IPS DF 6.9 (cell line): ENCODE data around the gene IPP.
A peak's percentile ranks its signal among the peaks of the same experiment; 100 is the strongest.
"Not testable (repeated sequence)": the region's sequence is repeated elsewhere in the genome, so short reads cannot be mapped to it uniquely, and the experiment has no call there.

Experiments used
- DNase-seq: peaks from one replicate; pipeline ENCODE4 v3.0.0-alpha.2; 2013; ENCODE audit warnings: low read depth, low spot score
- H3K27ac ChIP-seq: one replicate; pipeline ENCODE4 v1.5.1; 2013; ENCODE audit warnings: low read length, control low read depth
- H3K27me3 ChIP-seq: 2 replicates; pipeline ENCODE4 v1.6.1; 2013; ENCODE audit warnings: mild to moderate bottlenecking, low read length; ENCODE audit not compliant: control insufficient read depth, insufficient read depth
- H3K36me3 ChIP-seq: 2 replicates; pipeline ENCODE4 v1.6.1; 2013; ENCODE audit warnings: low read length; ENCODE audit not compliant: control insufficient read depth, insufficient read depth
- H3K4me1 ChIP-seq: 2 replicates; pipeline ENCODE4 v1.6.1; 2013; ENCODE audit warnings: low read length; ENCODE audit not compliant: control insufficient read depth, insufficient read depth
- H3K4me3 ChIP-seq: 2 replicates; pipeline ENCODE4 v1.5.1; 2013; ENCODE audit warnings: mild to moderate bottlenecking, low read length
- H3K9me3 ChIP-seq: 2 replicates; pipeline ENCODE4 v1.6.1; 2013; ENCODE audit warnings: low read length, inconsistent platforms; ENCODE audit not compliant: control insufficient read depth, insufficient read depth
- WGBS: extraction: QIAGEN DNeasy Blood & Tissue Kit; methylation state at CpG from one replicate; pipeline ENCODE4 v1.1.7; 2013; ENCODE audit warnings: mixed read lengths, missing lambda C conversion rate; ENCODE audit not compliant: insufficient read length, insufficient coverage; 5-methylcytosine and 5-hydroxymethylcytosine counted together

IPP gene

GRCh38 chr1:45717386-45717785 is 33.1 kb downstream of the IPP start:
- H3K36me3 ChIP-seq, DNase-seq, H3K27ac ChIP-seq, H3K4me1 ChIP-seq, H3K4me3 ChIP-seq, H3K27me3 ChIP-seq, H3K9me3 ChIP-seq: not testable (repeated sequence)
- WGBS, result no CpG with 5 or more reads among the region's 8 CpGs

- H3K9me3 ChIP-seq, result no peaks in the 10 kb centered on the region
- no peak overlapping the region for H3K27ac ChIP-seq
- no peak overlapping the region for H3K4me3 ChIP-seq
- H3K4me1 ChIP-seq, result no peaks in the 10 kb centered on the region
- no peaks in the 10 kb centered on the region for H3K27me3 ChIP-seq
- WGBS, result no CpG with 5 or more reads among the region's 3 CpGs
- no peaks in the 10 kb centered on the region for H3K36me3 ChIP-seq
- no peak for DNase-seq
Measured at GRCh38 chr1:45716700-45717099, 33.8 kb downstream of the IPP start.

- Histone ChIP-seq H3K9me3 (no peaks in the 10 kb centered on the region), H3K27me3 (no peaks in the 10 kb centered on the region), H3K36me3 (no peaks in the 10 kb centered on the region), H3K4me1 (no peaks in the 10 kb centered on the region), H3K4me3 (no peak overlapping the region), H3K27ac (no peak overlapping the region)
- DNase-seq, result no peak
- WGBS, result no CpG with 5 or more reads among the region's 3 CpGs
Measured at GRCh38 chr1:45713711-45714110, 36.7 kb downstream of the IPP start.

- Histone ChIP-seq H3K4me3 (no peak overlapping the region), H3K27ac (no peak overlapping the region), H3K36me3 (no peaks in the 10 kb centered on the region), H3K27me3 (no peaks in the 10 kb centered on the region), H3K9me3 (no peaks in the 10 kb centered on the region), H3K4me1 (no peaks in the 10 kb centered on the region)
- no CpG with 5 or more reads among the region's 1 CpG for WGBS
- no peak for DNase-seq
Measured at GRCh38 chr1:45704637-45705036, 45.8 kb downstream of the IPP start.

- no CpG with 5 or more reads among the region's 7 CpGs for WGBS
- H3K36me3 ChIP-seq, result peaks cover 4% of the 10 kb centered on the region; the same call in 1 of the 2 replicates
Measured at GRCh38 chr1:45694823-45695222, 55.6 kb downstream of the IPP start.

GRCh38 chr1:45693811-45694210 is 56.6 kb downstream of the IPP start:
- H3K27me3 ChIP-seq, H3K9me3 ChIP-seq, DNase-seq, H3K4me1 ChIP-seq, H3K27ac ChIP-seq, H3K36me3 ChIP-seq, H3K4me3 ChIP-seq: not testable (repeated sequence)
- WGBS, result no CpG with 5 or more reads among the region's 8 CpGs

More at GRCh38 chr1:45694823-45695222, 55.6 kb downstream of the IPP start:
- no peaks in the 10 kb centered on the region for H3K4me1 ChIP-seq
- no peaks in the 10 kb centered on the region for H3K9me3 ChIP-seq
- H3K27me3 ChIP-seq, result no peaks in the 10 kb centered on the region
- no peak for DNase-seq
- H3K27ac ChIP-seq, result no peak overlapping the region
- H3K4me3 ChIP-seq, result no peak overlapping the region

- WGBS, result no CpG with 5 or more reads among the region's 24 CpGs
Measured at GRCh38 chr1:45687754-45688740, 62.4 kb downstream of the IPP start, which contains the start of gene TMEM69. Gene TMEM69, plus strand, starts transcription at chr1:45688181. Its CDS starts 2,888 bp downstream, at chr1:45691069.

GRCh38 chr1:45687014-45687753 is 63.3 kb downstream of the IPP start:
- DNase-seq, result peak; percentile 89
- Histone ChIP-seq H3K36me3 (no peaks in the 10 kb centered on the region; the same call in 1 of the 2 replicates), H3K4me3 (peak overlapping the region; percentile 100; the same call in 1 of the 2 replicates), H3K27me3 (no peaks in the 10 kb centered on the region), H3K4me1 (0 out of 2 replicates have a peak, but pooled peaks cover 1% of the 10 kb centered on the region), H3K9me3 (no peaks in the 10 kb centered on the region), H3K27ac (no peak overlapping the region)
- WGBS, result no CpG with 5 or more reads among the region's 44 CpGs

More at GRCh38 chr1:45687754-45688740, 62.4 kb downstream of the IPP start, which contains the start of gene TMEM69:
- Histone ChIP-seq H3K9me3 (no peaks in the 10 kb centered on the region), H3K4me1 (0 out of 2 replicates have a peak, but pooled peaks cover 1% of the 10 kb centered on the region), H3K36me3 (no peaks in the 10 kb centered on the region; the same call in 1 of the 2 replicates), H3K27ac (no peak within 1 kb of the TSS), H3K27me3 (no peaks in the 10 kb centered on the region), H3K4me3 (peak within 1 kb of the TSS; percentile 100)
- DNase-seq, result no peak

GRCh38 chr1:45686288-45687013 is 64.0 kb downstream of the IPP start, which contains the start of gene GPBP1L1:
Gene GPBP1L1, minus strand, starts transcription at chr1:45686533. Its CDS starts 27,446 bp downstream, at chr1:45659087.
- no peaks in the 10 kb centered on the region for H3K9me3 ChIP-seq
- no CpG with 5 or more reads among the region's 52 CpGs for WGBS
- DNase-seq, result peak; percentile 92
- no peak within 1 kb of the TSS for H3K27ac ChIP-seq
- 0 out of 2 replicates have a peak, but pooled peaks cover 1% of the 10 kb centered on the region for H3K4me1 ChIP-seq
- no peaks in the 10 kb centered on the region for H3K27me3 ChIP-seq
- peak within 1 kb of the TSS; percentile 100 for H3K4me3 ChIP-seq
- H3K36me3 ChIP-seq, result no peaks in the 10 kb centered on the region

GRCh38 chr1:45686015-45686287 is 64.5 kb downstream of the IPP start:
- WGBS, result no CpG with 5 or more reads among the region's 27 CpGs
- no peaks in the 10 kb centered on the region for H3K27me3 ChIP-seq
- H3K36me3 ChIP-seq, result no peaks in the 10 kb centered on the region
- 0 out of 2 replicates have a peak, but pooled peaks cover 1% of the 10 kb centered on the region for H3K4me1 ChIP-seq
- no peak overlapping the region for H3K27ac ChIP-seq
- H3K4me3 ChIP-seq, result peak overlapping the region; percentile 98
- no peaks in the 10 kb centered on the region for H3K9me3 ChIP-seq
- DNase-seq, result no peak
